Nephron progenitor cell (in vitro differentiated cells): ENCODE results near the gene LUC7L2.
"Not testable (repeated sequence)": the region's sequence is repeated elsewhere in the genome, so short reads cannot be mapped to it uniquely, and the experiment has no call there.

Source experiments
- DNase-seq: peaks from one replicate; pipeline ENCODE4 v3.0.0; 2021
- H3K27ac Mint-ChIP-seq: 2 replicates; pipeline ENCODE4 v1.8.0; 2021; ENCODE audit warnings: mild to moderate bottlenecking, moderate library complexity, mixed read lengths
- H3K27me3 Mint-ChIP-seq: 2 replicates; pipeline ENCODE4 v1.8.0; 2021; ENCODE audit warnings: mild to moderate bottlenecking, low read depth, mixed read lengths; ENCODE audit not compliant: poor library complexity
- H3K36me3 Mint-ChIP-seq: 2 replicates; pipeline ENCODE4 v1.8.0; 2021; ENCODE audit warnings: low read depth, mixed read lengths
- H3K4me1 Mint-ChIP-seq: 2 replicates; pipeline ENCODE4 v1.8.0; 2021; ENCODE audit warnings: mixed read lengths
- H3K4me3 Mint-ChIP-seq: 2 replicates; pipeline ENCODE4 v1.8.0; 2021; ENCODE audit warnings: mild to moderate bottlenecking, moderate library complexity, mixed read lengths
- H3K9me3 Mint-ChIP-seq: 2 replicates; pipeline ENCODE4 v1.8.0; 2021; ENCODE audit warnings: mild to moderate bottlenecking, moderate library complexity, mixed read lengths
- CTCF ChIP-seq: fragments of 200-600 bp; sonication (generic); IDR thresholded peaks from 2 replicates; pipeline ENCODE4 v1.5.0; 2021; ENCODE audit warnings: antibody characterized with exemption

Gene LUC7L2

DNA sequence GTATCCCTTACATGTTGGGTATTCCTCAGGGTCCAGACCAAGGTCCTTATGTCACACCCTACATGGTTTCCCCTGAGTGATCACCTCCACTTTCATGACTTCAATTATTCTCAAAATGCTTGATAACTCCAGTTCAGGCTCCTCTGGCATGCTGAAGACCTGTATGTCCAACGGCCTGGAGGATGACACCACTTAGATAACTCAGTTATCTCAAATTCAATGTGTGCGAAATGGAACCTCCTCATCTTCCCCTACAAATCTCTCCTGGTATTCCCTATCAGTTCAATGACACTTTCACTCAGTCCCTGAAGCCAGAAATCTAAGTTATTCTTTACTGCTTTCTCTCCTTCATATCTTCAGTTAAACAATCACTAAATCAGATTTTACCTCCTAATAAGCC is 8.7 kb upstream of the LUC7L2 start:
- Mint-ChIP-seq H3K9me3 (no peaks in the 10 kb centered on the region), H3K4me1 (no peaks in the 10 kb centered on the region), H3K36me3 (peaks cover 69% of the 10 kb centered on the region), H3K27me3 (no peaks in the 10 kb centered on the region), H3K4me3 (no peak overlapping the region), H3K27ac (no peak overlapping the region)
- no peak for DNase-seq
- TF ChIP-seq CTCF = no peak

- no peak overlapping the region for H3K4me3 Mint-ChIP-seq
- peaks cover 10% of the 10 kb centered on the region for H3K4me1 Mint-ChIP-seq
- H3K27ac Mint-ChIP-seq = peak overlapping the region; percentile 77
- no peaks in the 10 kb centered on the region for H3K9me3 Mint-ChIP-seq
- TF ChIP-seq CTCF = no peak
- no peaks in the 10 kb centered on the region for H3K27me3 Mint-ChIP-seq
- DNase-seq = no peak
- peaks cover 55% of the 10 kb centered on the region for H3K36me3 Mint-ChIP-seq
These were observed 5.0 kb upstream of the LUC7L2 start for GRCh38 chr7:139354729-139355128.

- Mint-ChIP-seq H3K4me1 (peaks cover 10% of the 10 kb centered on the region), H3K4me3 (no peak overlapping the region), H3K36me3 (peaks cover 49% of the 10 kb centered on the region), H3K9me3 (no peaks in the 10 kb centered on the region), H3K27ac (no peak overlapping the region), H3K27me3 (no peaks in the 10 kb centered on the region)
- DNase-seq = no peak
- no peak for TF ChIP-seq CTCF
These were observed 4.4 kb upstream of the LUC7L2 start for GRCh38 chr7:139355320-139355719.

DNA sequence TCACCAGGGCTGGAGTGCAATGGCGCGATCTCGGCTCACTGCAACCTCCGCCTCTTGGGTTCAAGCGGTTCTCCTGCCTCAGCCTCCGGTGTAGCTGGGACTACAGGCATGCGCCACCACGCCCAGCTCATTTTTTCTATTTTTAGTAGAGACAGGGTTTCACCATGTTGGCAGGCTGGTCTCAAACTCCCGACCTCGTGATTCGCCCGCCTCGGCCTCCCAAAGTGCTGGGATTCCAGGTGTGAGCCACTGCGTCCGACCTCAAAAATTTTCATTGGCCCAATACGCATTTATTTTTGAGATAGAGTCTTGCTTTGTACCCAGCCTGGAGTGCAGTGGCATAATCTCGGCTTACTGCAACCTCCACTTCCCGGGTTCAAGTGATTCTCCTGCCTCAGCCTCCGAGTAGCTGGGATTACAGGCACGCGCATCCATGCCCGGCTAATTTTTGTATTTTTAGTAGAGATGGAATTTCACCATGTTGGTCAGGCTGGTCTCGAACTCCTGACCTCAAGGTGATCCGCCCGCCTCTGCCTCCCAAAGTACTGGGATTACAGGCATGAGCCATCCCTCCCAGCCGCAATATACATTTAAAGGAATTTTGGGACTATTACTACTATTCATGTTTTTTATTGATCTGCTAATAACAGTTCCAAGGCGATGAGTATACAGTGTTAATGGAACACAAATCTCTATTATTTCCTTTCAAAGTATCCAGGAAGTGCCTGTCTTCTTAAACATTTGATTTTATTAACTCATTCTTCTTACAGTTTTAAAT is 1.8 kb upstream of the LUC7L2 start:
- peaks cover 37% of the 10 kb centered on the region for H3K36me3 Mint-ChIP-seq
- not testable (repeated sequence) for DNase-seq, H3K9me3 Mint-ChIP-seq, H3K27me3 Mint-ChIP-seq
- peak overlapping the region; percentile 99 for H3K27ac Mint-ChIP-seq
- H3K4me3 Mint-ChIP-seq = peak overlapping the region; percentile 99
- peaks cover 33% of the 10 kb centered on the region for H3K4me1 Mint-ChIP-seq

GRCh38 chr7:139358541-139359365 is 941 bp upstream of the LUC7L2 start:
- DNase-seq = no peak
- TF ChIP-seq CTCF = no peak

DNA sequence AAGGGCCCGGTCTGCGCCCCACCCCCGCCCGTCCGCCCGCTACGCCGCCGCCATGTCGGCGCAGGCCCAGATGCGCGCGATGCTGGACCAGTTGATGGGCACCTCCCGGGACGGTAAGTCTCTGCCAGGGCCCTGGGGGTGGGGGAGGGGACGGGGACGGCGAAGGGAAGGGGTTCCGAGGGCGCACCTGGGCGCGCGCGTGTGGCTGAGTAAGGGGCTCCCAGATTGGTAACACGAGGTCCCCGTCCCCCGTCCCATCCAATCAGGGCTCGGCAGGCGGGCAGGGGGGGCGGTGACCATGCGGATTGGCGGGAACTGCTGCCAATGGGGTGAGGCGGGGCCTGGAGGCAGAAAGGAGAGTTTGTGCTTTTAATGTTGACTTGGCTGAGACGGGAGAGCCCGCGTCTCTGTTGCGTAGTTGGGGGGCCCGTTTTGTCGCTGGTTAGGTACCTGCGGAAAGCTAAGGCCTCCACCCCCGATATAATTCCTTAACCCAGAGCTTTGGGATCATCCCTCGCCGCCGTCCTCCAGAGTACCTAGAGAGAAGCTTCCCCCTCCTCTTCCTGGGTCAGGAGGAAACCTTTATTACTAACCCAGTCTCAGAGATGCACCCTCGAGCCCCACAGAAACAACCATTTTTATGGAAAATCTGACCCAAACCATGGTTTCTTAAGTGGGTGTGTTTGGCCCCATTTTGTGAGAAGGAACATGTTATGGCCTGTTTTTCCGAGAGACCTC is 685 bp downstream of the LUC7L2 start:
- peak overlapping the region; percentile 99 for H3K4me3 Mint-ChIP-seq
- H3K9me3 Mint-ChIP-seq = no peaks in the 10 kb centered on the region
- peak overlapping the region; percentile 99 for H3K27ac Mint-ChIP-seq
- DNase-seq = peak; percentile 98
- no peak for TF ChIP-seq CTCF
- H3K4me1 Mint-ChIP-seq = peaks cover 36% of the 10 kb centered on the region
- H3K27me3 Mint-ChIP-seq = no peaks in the 10 kb centered on the region
- H3K36me3 Mint-ChIP-seq = peaks cover 38% of the 10 kb centered on the region

More at GRCh38 chr7:139358541-139359365, 941 bp upstream of the LUC7L2 start:
- peaks cover 39% of the 10 kb centered on the region for H3K36me3 Mint-ChIP-seq
- no peaks in the 10 kb centered on the region for H3K27me3 Mint-ChIP-seq
- no peaks in the 10 kb centered on the region for H3K9me3 Mint-ChIP-seq
- peak overlapping the region; percentile 99 for H3K4me3 Mint-ChIP-seq
- H3K4me1 Mint-ChIP-seq = peaks cover 36% of the 10 kb centered on the region
- peak overlapping the region; percentile 99 for H3K27ac Mint-ChIP-seq
